Stimulated activated CD8-positive, alpha-beta memory T cell treated with anti-CD3 and anti-CD28 coated beads, Interleukin-12 subunit alpha, Interleukin-12 subunit beta, amount 100 ng/mL, for 24 hours (primary cell): ENCODE results near the gene FAM131C.
A peak's percentile ranks its signal among the peaks of the same experiment; 100 is the strongest.

Experiments used
- DNase-seq: peaks from one replicate; pipeline ENCODE4 v3.0.0-alpha.2; 2020; ENCODE audit errors: extremely low read depth

FAM131C gene

GRCh38 chr1:16101623-16102022 lies 28.2 kb upstream of the FAM131C start:
- no peak for DNase-seq

- DNase-seq, result no peak
Measured at GRCh38 chr1:16099412-16099811, 26.0 kb upstream of the FAM131C start.

DNA sequence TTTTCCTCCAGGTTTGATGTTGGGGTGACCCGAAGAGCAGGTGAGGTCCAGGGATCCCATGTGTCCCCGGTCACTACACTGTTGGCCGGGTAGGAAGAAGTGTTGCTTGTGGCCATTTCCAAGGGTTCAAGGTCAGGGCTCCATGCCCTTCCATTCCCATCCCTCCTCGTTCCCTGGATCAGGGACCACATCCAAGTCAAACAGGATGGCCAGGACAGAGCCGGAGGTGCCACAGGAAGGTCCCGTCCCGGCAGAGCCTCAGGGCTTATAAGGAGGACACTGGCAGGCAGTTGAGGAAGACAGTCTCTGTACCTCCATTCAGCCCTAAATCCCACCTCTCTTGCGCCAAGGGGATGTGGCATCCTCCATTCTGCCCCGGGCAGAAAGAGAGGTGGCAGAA lies 22.0 kb upstream of the FAM131C start:
- no peak for DNase-seq

DNA sequence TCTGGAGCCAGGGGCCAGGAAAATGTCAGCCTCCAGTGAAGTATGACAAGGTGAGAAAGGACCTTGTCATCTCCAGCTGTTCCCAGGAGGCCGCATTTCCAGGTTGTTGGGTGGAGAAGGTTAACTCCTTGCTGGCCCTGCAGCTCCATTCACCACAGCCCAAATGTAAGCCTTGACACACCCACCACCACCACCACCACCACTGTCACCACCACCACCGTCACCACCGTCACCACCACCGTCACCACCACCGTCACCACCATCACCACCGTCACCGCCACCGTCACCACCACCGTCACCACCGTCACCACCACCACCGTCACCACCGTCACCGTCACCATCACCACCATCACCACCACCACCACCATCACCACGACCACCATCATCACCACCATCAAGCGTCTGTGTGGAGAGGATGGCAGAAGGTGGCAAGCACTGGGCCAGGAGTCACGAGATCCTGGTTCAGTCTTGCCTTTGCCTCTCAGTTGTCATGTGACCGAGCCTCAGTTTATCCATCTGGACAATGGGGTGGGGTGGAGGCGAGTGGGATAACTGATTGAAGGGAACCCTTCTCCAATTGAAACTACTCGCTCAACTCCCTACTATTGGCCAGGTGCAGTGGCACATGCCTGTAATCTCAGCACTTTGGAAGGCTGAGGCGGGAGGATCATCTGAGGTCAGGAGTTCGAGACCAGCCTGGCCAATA lies 21.2 kb upstream of the FAM131C start:
- no peak for DNase-seq

DNA sequence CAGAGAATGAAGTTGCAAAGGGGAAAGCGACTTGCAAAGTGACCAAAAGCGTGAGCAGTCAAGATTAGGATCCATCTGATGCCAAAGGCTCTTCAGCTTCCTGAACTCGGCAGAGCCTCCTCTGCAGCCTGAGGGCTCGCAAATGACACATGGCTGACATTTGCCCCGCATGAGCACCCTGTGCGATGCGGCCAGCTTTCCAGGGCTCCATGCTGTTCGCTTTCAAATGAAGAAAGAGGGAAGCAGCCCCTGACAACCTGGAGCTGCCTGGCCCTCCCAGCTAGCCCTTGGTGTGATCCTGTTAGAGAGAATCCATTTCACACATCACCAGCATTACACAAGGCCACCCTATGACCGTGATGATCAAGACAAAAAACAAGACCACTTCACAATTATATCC lies 20.2 kb upstream of the FAM131C start:
- DNase-seq, result no peak

- DNase-seq, result no peak
Measured at GRCh38 chr1:16092923-16093511, 19.6 kb upstream of the FAM131C start.

GRCh38 chr1:16092097-16092922 lies 18.9 kb upstream of the FAM131C start:
- DNase-seq, result no peak

- DNase-seq, result no peak
Measured at GRCh38 chr1:16091296-16091695, 17.8 kb upstream of the FAM131C start.

- no peak for DNase-seq
Measured at GRCh38 chr1:16090076-16090826, 16.8 kb upstream of the FAM131C start.

- DNase-seq, result no peak
Measured at GRCh38 chr1:16088996-16089395, 15.5 kb upstream of the FAM131C start.

GRCh38 chr1:16088351-16088911 lies 15.0 kb upstream of the FAM131C start:
- no peak for DNase-seq

GRCh38 chr1:16087733-16088132 lies 14.3 kb upstream of the FAM131C start:
- DNase-seq, result no peak

DNA sequence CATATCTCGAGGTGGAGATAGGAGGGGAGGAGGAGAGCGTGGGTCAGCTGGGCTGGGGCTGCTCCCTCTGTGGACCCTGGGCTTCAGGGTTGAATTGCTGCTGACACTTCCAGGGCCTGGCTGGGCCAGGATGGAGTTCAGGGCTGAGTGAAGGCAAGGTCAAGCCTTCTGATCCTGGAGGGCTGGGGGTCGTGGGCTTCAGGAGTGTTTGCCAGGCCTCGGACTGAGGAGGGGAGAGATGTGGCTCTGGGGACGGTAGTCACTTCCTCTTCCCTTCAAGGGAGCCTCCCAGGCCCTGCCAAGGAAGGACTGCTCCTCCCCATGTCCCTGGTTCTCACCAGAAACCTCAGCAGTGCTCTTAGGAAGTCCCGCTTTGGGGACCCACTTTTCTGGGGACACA lies 12.1 kb upstream of the FAM131C start:
- no peak for DNase-seq

- no peak for DNase-seq
Measured at GRCh38 chr1:16083486-16083885, 10.0 kb upstream of the FAM131C start.

DNA sequence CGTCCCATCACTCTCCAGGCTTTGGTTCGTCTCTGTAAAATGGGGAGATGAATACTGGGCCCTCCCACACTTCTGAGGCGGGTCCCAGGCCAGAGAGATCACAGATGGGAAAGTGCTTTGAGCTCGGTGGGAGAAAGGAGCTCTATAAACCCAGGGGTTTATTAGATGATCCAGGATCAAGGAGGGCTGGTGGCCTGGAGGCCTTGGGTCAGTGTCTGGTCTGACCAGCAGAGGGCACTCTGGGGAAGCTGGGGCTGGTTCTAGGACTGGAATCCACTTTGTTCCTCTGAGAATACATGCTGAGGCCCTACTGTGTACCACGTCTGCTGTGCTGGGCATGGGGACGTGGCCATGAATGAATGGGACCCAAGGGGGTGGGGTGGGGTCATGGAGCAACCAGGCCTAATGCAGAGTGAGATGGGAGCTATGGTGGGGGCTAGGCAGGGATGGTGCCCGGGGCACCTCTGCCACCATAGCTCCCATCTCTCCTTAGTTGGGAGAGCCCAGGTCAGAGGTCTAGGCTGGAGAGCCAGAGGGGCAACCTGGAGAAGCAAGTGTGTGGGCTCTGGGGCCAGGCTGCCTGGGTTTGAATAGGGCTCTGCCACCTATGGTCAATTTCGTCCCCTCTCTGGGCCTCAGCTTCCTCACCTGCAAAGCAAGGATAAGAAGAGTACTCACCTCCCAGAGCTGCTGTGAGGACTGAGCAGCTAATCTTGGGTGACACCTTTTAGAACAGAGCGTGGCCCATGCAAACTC lies 9.0 kb upstream of the FAM131C start:
- no peak for DNase-seq

DNA sequence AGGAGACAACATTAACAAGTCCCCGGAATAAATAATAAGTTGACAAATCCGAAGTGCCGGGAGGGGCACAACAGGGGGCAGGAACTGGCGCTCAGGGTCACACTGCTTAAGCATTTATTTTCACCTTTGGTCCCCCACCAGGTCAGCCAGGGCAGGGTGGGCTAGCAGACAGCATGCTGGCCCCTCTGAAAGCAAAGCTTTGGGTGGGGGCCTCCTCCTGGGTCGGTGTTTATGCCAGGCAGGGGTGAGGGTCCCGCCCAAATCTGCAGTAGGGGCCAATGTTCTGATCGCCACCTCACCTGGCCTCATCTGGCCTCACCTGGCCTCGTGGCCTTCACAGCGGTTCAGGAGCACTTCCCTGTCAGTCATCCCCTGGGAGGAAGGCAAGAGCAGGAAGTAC lies 8.2 kb upstream of the FAM131C start:
- DNase-seq, result no peak

DNA sequence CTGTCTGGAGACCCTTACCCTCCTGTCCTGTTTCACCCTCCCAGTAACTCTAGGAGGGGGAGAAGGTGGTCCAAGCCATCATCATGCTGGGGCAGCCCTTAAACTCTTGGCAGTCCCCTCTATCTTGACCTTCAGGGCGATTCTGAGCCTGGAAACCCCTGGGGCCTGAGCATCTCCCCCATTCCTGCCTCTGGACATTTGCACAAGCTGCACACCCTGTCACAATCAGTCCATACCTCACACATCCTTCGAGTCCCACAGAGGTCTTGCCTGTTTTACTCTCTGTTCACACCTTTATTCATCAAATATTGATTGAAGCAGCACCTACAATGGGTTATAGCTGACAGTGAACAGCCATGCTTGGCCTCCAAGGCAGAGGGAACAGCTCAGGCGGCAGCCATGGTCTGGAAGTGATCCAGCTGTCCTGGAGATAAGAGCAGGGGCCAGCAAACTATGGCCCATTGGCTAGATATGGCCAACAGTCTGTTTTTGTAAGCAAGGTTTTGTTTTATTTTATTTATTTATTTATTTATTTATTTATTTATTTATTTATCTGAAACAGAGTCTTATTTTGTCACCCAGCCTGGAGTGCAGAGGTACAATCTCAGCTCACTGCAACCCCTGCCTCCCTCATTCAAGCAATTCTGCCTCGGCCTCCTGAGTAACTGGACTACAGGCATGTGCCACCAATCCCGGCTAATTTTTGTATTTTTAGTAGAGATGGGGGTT lies 7.1 kb upstream of the FAM131C start:
- no peak for DNase-seq

- peak; percentile 31 for DNase-seq
Measured at GRCh38 chr1:16078925-16079656, 5.6 kb upstream of the FAM131C start.

DNA sequence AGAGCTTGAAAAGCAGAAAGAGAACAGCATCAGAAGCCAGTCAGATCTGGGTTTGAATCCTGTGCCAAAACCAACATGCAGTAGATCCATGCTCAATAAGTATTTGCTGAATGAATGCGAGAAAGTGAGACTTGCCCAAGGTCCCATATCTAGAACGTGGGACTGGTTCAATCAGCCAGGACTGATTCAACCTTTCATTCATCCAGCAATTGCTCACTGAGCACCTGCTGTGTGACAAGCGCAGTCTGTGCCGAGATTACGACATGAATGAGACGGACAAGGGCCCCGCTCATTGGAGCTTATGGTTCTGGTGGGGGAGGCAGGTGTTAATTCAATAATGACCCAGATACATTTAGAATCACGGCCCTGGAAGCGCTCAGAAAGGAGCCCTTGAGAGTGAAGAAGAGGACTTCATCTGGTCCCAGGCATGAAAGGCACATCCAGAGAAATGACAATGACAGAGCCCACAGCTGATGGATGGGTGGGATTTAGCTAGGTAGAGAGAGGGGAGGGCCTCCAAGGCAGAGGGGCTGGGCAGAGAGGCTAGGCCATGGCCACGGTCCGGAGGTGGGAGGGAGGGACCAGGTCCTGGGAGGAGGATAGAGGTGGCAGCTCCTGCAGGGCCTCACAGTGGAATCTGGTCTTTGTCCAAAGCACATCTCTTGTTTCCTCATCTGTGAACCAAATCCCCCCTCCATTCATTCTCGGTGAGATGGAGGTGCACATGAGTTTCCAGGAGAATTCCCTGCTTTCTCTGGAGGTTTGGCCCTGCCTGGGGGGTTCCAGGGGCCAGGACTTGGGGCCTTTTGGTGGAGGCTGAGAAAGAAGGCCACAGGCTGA lies 4.2 kb upstream of the FAM131C start:
- no peak for DNase-seq
